Measurements from ENCODE around the gene SHMT2.

SHMT2 gene

DNA sequence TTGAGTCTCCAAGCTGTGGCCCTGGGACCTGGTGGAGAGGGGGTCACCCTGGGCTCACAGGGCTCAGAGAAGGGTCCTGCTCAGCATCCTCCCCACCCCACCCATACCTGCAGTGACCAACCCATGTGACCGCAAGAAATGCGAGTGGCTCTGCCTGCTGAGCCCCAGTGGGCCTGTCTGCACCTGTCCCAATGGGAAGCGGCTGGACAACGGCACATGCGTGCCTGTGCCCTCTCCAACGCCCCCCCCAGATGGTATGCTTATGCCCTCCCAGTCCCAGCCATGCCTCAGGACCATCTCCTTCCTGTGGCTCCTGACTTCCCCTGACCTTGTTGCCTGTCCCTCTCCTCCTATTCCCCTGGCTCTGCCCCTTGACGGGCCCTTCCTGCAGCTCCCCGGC lies 19.6 kb upstream of the SHMT2 start:
- H3K36me3 ChIP-seq (ENCODE audit: insufficient read depth, low read length) = peaks cover 58% of the 10 kb centered on the region
- peaks cover 16% of the 10 kb centered on the region for H3K4me1 ChIP-seq (ENCODE audit: insufficient read depth, low read length)
- no peak overlapping the region for H3K27ac ChIP-seq (ENCODE audit: low read depth, low read length)

DNA sequence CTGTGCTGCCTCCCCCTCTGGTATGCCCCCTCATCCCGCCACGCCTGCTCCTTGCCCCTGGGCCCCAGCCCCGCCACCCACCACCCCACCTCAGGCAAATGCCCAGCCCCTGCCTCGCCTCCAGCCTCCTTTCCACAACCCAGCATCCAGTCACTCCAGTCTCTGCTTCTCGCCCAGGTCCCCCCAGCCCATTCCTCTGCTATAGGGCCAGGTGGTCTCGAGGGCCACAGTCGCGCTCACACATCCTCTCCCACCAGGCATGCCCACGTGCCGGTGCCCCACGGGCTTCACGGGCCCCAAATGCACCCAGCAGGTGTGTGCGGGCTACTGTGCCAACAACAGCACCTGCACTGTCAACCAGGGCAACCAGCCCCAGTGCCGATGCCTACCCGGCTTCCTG lies 19.1 kb upstream of the SHMT2 start:
- Histone ChIP-seq H3K9ac (ENCODE audit: low read length) (no peak overlapping the region), H3K4me3 (ENCODE audit: low read depth in 1 of 2, low read length in 2 of 2) (no peak overlapping the region), H3K4me1 (ENCODE audit: insufficient read depth, low read length) (peaks cover 16% of the 10 kb centered on the region), H3K27me3 (ENCODE audit: control insufficient read depth in 1 of 2, insufficient read depth in 2 of 2, low read length in 2 of 2) (peaks cover 14 to 20% of the 10 kb centered on the region in 2 donors), H3K9me3 (ENCODE audit: low read length) (no peaks in the 10 kb centered on the region), H3K36me3 (ENCODE audit: insufficient read depth, low read length) (peaks cover 53% of the 10 kb centered on the region), H3K27ac (ENCODE audit: low read depth, low read length) (no peak overlapping the region)

More for the DNA sequence above, 19.6 kb upstream of the SHMT2 start:
- Histone ChIP-seq H3K9ac (ENCODE audit: low read length) (no peak overlapping the region), H3K27me3 (ENCODE audit: control insufficient read depth in 1 of 2, insufficient read depth in 2 of 2, low read length in 2 of 2) (peaks cover 9 to 14% of the 10 kb centered on the region in 2 donors), H3K9me3 (ENCODE audit: low read length) (no peaks in the 10 kb centered on the region), H3K4me3 (ENCODE audit: low read depth in 1 of 2, low read length in 2 of 2) (no peak overlapping the region)

DNA sequence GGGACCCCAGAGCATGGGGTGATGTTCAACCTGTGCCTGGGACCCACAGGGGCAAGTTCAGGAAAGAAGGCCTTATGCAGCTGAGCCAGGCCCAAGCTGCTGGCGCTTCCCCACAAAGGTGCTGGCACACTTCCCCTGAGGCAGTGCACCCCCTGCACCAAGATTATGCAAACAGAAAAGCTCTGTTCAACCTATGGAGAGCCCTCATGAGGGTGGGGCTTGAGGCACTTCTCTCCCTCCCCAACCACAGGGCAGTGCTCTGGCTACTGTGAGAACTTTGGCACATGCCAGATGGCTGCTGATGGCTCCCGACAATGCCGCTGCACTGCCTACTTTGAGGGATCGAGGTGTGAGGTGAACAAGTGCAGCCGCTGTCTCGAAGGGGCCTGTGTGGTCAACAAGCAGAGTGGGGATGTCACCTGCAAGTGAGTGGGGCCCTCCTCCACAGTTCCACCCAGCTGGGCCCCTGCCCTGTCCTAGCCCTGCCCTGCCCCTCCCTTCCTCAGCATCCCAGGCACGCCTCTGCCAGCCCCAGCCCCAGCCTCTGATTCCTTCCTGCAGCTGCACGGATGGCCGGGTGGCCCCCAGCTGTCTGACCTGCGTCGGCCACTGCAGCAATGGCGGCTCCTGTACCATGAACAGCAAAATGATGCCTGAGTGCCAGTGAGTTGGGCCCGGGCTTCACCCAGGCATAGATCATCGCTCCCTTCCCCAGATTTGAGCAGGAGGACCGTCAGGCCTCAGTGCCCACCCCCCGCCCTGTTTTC lies 18.4 kb upstream of the SHMT2 start:
- Histone ChIP-seq H3K9me3 (ENCODE audit: low read length) (no peaks in the 10 kb centered on the region), H3K9ac (ENCODE audit: low read length) (no peak overlapping the region), H3K4me1 (ENCODE audit: insufficient read depth, low read length) (peaks cover 16% of the 10 kb centered on the region), H3K4me3 (ENCODE audit: low read depth in 1 of 2, low read length in 2 of 2) (no peak overlapping the region), H3K27ac (ENCODE audit: low read depth, low read length) (no peak overlapping the region), H3K27me3 (ENCODE audit: control insufficient read depth in 1 of 2, insufficient read depth in 2 of 2, low read length in 2 of 2) (peaks cover 21 to 26% of the 10 kb centered on the region in 2 donors), H3K36me3 (ENCODE audit: insufficient read depth, low read length) (peaks cover 47% of the 10 kb centered on the region)

DNA sequence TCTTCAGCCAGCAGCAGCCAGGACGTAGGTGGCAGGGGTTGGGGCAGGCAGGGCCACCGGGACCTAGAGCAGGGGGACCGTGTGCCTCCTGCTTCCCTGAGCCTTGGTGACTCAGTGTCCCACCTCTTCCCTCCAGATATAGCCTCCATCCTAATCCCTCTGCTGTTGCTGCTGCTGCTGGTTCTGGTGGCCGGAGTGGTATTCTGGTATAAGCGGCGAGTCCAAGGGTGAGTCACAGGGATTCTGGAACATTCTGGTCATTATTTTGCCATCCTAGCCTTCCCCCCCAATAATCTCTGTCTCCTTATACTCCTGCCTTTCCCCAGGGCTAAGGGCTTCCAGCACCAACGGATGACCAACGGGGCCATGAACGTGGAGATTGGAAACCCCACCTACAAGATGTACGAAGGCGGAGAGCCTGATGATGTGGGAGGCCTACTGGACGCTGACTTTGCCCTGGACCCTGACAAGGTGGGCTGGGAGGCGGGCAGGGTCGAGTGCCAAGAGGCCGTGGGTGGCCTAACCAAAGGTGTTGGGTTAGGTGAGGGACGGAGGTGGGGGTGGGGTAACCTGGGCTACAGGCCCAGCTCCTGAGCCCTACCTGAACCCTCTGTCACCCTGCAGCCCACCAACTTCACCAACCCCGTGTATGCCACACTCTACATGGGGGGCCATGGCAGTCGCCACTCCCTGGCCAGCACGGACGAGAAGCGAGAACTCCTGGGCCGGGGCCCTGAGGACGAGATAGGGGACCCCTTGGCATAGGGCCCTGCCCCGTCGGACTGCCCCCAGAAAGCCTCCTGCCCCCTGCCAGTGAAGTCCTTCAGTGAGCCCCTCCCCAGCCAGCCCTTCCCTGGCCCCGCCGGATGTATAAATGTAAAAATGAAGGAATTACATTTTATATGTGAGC lies 17.5 kb upstream of the SHMT2 start:
- Histone ChIP-seq H3K36me3 (ENCODE audit: insufficient read depth, low read length) (peaks cover 41% of the 10 kb centered on the region), H3K4me1 (ENCODE audit: insufficient read depth, low read length) (peaks cover 18% of the 10 kb centered on the region), H3K4me3 (ENCODE audit: low read depth in 1 of 2, low read length in 2 of 2) (no peak overlapping the region)

DNA sequence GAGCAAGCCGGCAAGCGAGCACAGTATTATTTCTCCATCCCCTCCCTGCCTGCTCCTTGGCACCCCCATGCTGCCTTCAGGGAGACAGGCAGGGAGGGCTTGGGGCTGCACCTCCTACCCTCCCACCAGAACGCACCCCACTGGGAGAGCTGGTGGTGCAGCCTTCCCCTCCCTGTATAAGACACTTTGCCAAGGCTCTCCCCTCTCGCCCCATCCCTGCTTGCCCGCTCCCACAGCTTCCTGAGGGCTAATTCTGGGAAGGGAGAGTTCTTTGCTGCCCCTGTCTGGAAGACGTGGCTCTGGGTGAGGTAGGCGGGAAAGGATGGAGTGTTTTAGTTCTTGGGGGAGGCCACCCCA lies 16.8 kb upstream of the SHMT2 start:
- Histone ChIP-seq H3K4me3 (ENCODE audit: low read depth in 1 of 2, low read length in 2 of 2) (no peak overlapping the region), H3K9ac (ENCODE audit: low read length) (no peak overlapping the region), H3K27me3 (ENCODE audit: control insufficient read depth in 1 of 2, insufficient read depth in 2 of 2, low read length in 2 of 2) (peaks cover 27 to 40% of the 10 kb centered on the region in 2 donors), H3K4me1 (ENCODE audit: insufficient read depth, low read length) (peaks cover 24% of the 10 kb centered on the region), H3K36me3 (ENCODE audit: insufficient read depth, low read length) (peaks cover 39% of the 10 kb centered on the region), H3K9me3 (ENCODE audit: low read length) (no peaks in the 10 kb centered on the region), H3K27ac (ENCODE audit: low read depth, low read length) (no peak overlapping the region)

More for the DNA sequence above, 17.5 kb upstream of the SHMT2 start:
- Histone ChIP-seq H3K9ac (ENCODE audit: low read length) (no peak overlapping the region), H3K9me3 (ENCODE audit: low read length) (no peaks in the 10 kb centered on the region), H3K27ac (ENCODE audit: low read depth, low read length) (no peak overlapping the region), H3K27me3 (ENCODE audit: control insufficient read depth in 1 of 2, insufficient read depth in 2 of 2, low read length in 2 of 2) (peaks cover 21 to 34% of the 10 kb centered on the region in 2 donors)

DNA sequence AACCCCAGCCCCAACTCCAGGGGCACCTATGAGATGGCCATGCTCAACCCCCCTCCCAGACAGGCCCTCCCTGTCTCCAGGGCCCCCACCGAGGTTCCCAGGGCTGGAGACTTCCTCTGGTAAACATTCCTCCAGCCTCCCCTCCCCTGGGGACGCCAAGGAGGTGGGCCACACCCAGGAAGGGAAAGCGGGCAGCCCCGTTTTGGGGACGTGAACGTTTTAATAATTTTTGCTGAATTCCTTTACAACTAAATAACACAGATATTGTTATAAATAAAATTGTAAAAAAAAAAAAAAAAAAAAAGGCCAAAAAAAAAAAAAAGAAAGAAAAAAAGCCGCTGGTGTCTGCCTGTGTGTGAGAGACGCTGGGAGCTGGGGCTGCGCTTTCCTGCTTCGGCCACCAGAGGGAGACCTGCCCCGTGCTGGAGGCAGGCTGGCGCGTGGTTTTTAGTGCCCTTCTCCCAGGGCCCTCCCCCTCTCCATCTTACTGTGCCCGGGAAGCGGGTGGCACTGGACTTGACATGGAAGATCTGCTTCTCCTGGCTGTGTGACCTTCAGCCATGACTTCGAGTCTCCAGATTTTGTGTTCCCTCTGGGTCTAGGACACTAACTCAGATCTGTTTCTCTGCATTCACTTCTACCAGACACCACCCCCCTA lies 16.3 kb upstream of the SHMT2 start:
- Histone ChIP-seq H3K4me1 (ENCODE audit: insufficient read depth, low read length) (peaks cover 24% of the 10 kb centered on the region), H3K36me3 (ENCODE audit: insufficient read depth, low read length) (peaks cover 36% of the 10 kb centered on the region), H3K9ac (ENCODE audit: low read length) (no peak overlapping the region), H3K9me3 (ENCODE audit: low read length) (no peaks in the 10 kb centered on the region), H3K27me3 (ENCODE audit: control insufficient read depth in 1 of 2, insufficient read depth in 2 of 2, low read length in 2 of 2) (peaks cover 32 to 45% of the 10 kb centered on the region in 2 donors), H3K27ac (ENCODE audit: low read depth, low read length) (no peak overlapping the region), H3K4me3 (ENCODE audit: low read depth in 1 of 2, low read length in 2 of 2) (no peak overlapping the region)

DNA sequence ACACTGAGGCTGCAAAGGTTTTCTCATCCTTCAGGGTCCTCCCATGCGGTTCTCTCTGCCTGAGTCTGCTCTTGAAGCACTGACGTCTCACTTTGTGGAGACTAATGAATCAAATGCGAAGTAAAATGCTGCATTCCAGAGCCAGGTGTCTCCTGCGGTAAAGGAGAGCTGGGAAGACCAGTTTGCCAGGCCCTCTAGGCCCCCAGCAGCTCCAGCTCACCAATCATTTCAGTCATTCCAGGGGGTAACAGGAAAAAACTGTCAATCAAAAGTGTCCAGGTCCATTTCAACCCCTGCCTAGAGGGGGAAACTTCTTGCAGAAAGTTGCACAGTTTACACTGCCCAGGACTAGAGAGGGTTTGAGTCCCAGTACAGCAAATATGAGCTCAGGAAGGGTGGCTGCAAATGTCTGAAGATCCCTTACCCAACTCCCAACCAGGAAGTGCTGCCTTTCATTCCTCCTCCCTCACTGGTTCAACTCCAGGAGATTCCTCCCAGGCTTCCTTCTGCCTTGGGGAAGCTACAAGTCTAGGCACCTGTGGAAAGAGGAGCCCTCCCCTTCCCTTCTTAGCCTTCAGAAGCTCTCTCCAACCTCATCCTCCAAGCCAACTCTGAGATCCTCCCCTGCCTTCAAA lies 15.6 kb upstream of the SHMT2 start:
- Histone ChIP-seq H3K4me3 (ENCODE audit: low read depth in 1 of 2, low read length in 2 of 2) (no peak overlapping the region), H3K27me3 (ENCODE audit: control insufficient read depth in 1 of 2, insufficient read depth in 2 of 2, low read length in 2 of 2) (peaks cover 36 to 51% of the 10 kb centered on the region in 2 donors), H3K27ac (ENCODE audit: low read depth, low read length) (no peak overlapping the region), H3K36me3 (ENCODE audit: insufficient read depth, low read length) (peaks cover 30% of the 10 kb centered on the region), H3K4me1 (ENCODE audit: insufficient read depth, low read length) (peaks cover 24% of the 10 kb centered on the region), H3K9me3 (ENCODE audit: low read length) (no peaks in the 10 kb centered on the region), H3K9ac (ENCODE audit: low read length) (no peak overlapping the region)

DNA sequence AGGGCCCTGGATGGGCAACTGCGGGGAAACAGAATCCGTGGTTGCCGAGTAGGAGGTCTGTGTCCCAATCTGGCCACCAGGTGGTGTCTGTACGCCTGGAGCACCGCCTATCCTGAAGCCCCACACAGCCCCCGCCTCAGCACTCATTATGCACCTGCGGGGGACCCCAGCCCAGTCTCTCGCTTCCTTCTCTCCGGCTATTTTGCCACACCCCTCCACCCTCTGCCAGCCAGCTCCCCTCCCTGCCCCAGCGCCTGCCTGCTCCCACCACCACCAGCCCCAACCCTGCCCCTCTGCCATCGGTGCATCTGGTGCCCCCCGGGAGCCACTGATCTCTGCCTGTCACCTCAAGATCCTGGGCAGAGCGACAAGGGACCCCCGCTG lies 15.1 kb upstream of the SHMT2 start:
- no peak overlapping the region for H3K9ac ChIP-seq (ENCODE audit: low read length)
- H3K36me3 ChIP-seq (ENCODE audit: insufficient read depth, low read length) = peaks cover 26% of the 10 kb centered on the region
- no peak overlapping the region for H3K27ac ChIP-seq (ENCODE audit: low read depth, low read length)
- peaks cover 41 to 56% of the 10 kb centered on the region in 2 donors for H3K27me3 ChIP-seq (ENCODE audit: control insufficient read depth in 1 of 2, insufficient read depth in 2 of 2, low read length in 2 of 2)
- H3K9me3 ChIP-seq (ENCODE audit: low read length) = no peaks in the 10 kb centered on the region
- peaks cover 24% of the 10 kb centered on the region for H3K4me1 ChIP-seq (ENCODE audit: insufficient read depth, low read length)
- H3K4me3 ChIP-seq (ENCODE audit: low read depth in 1 of 2, low read length in 2 of 2) = no peak overlapping the region

DNA sequence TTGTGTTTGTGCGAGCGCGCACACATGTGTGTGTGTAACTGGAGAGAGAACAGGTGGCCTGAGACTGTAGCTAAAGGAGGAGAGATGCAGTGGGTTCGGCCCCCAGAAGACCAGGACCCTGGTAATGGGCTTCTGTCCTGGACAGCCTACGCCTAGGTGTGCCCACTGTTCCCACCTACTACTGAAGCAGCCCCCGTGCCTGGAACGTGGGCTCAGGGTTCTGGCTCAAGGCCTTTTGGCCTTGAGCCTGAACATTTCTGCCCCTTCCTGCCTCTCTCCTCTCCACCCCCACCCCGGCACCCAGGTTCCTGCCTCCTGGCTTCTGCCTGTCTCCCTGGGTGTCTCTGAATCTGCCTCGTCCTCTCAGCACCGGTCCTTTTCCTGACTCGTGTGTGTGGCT lies 14.4 kb upstream of the SHMT2 start:
- H3K27ac ChIP-seq (ENCODE audit: low read depth, low read length) = no peak overlapping the region
- peaks cover 24% of the 10 kb centered on the region for H3K4me1 ChIP-seq (ENCODE audit: insufficient read depth, low read length)
- H3K9ac ChIP-seq (ENCODE audit: low read length) = no peak overlapping the region
- H3K9me3 ChIP-seq (ENCODE audit: low read length) = no peaks in the 10 kb centered on the region
- peaks cover 48 to 63% of the 10 kb centered on the region in 2 donors for H3K27me3 ChIP-seq (ENCODE audit: control insufficient read depth in 1 of 2, insufficient read depth in 2 of 2, low read length in 2 of 2)
- peaks cover 19% of the 10 kb centered on the region for H3K36me3 ChIP-seq (ENCODE audit: insufficient read depth, low read length)
- H3K4me3 ChIP-seq (ENCODE audit: low read depth in 1 of 2, low read length in 2 of 2) = no peak overlapping the region

DNA sequence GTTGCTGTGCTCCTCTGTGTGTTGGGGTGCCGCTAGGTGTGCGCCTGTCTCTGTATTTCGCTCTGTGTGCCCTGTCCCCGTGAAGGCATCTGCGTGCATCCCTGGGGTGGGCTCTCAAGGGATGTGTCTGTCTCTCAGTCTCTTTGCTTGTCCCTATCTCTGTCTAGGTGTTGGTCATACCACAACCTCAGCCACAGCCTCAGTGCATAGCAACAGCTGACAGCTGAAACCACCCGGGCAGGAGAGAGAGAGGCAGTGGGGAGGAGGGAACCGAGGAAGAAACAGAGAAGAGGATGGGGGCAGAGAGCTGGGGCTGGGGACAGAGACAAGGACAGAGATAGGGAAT lies 13.9 kb upstream of the SHMT2 start:
- H3K9ac ChIP-seq (ENCODE audit: low read length) = no peak overlapping the region
- H3K4me3 ChIP-seq (ENCODE audit: low read depth in 1 of 2, low read length in 2 of 2) = no peak overlapping the region
- peaks cover 16% of the 10 kb centered on the region for H3K36me3 ChIP-seq (ENCODE audit: insufficient read depth, low read length)
- no peak overlapping the region for H3K27ac ChIP-seq (ENCODE audit: low read depth, low read length)
- H3K4me1 ChIP-seq (ENCODE audit: insufficient read depth, low read length) = peaks cover 24% of the 10 kb centered on the region
- H3K27me3 ChIP-seq (ENCODE audit: control insufficient read depth in 1 of 2, insufficient read depth in 2 of 2, low read length in 2 of 2) = peaks cover 51 to 69% of the 10 kb centered on the region in 2 donors
- H3K9me3 ChIP-seq (ENCODE audit: low read length) = no peaks in the 10 kb centered on the region
